IMR-90 (cell line): ENCODE measurements around the gene BGLAP. TPM values are rescaled to one million over a fixed set of nuclear protein-coding genes. Genes with fewer than 3 reads are reported as not detected.

Source experiments
- ATAC-seq: fragments of 200-7000 bp; cut with Tn5 transposase; 2 replicates; pipeline ENCODE4 v1.9.1; 2020; ENCODE audit warnings: low read depth, mild to moderate bottlenecking, moderate library complexity
- BruUV-seq: library from RNA; stranded (reverse); fragments of 400-500 nt; replicated peaks from 2 replicates; lab custom pipeline; 2021; lab: Mats Ljungman, UMichigan
- CTCF ChIA-PET: fragments of 300-600 bp; formaldehyde crosslinking; extraction: SDS; loops from one replicate; lab custom pipeline; 2021; ENCODE audit warnings: antibody characterized with exemption; lab: Yijun Ruan, JAX
- POLR2A ChIA-PET: fragments of 300-600 bp; sonication (Branson Sonifier 250); formaldehyde crosslinking; loops from one replicate; lab custom pipeline; 2022; ENCODE audit warnings: antibody characterized with exemption; ENCODE audit not compliant: unreplicated experiment; lab: Charles Lee
- DNase-seq: peaks from one replicate; pipeline ENCODE4 v3.0.0; 2013
- H2AFZ ChIP-seq: replicated peaks from 2 replicates; pipeline ENCODE3; 2013; ENCODE audit warnings: low read length, mild to moderate bottlenecking; ENCODE audit not compliant: poor library complexity
- H2AK5ac ChIP-seq: 2 replicates; pipeline ENCODE4 v1.6.1; 2013; ENCODE audit warnings: low read depth, low read length, inconsistent platforms
- H2AK9ac ChIP-seq: replicated peaks from 2 replicates; pipeline ENCODE3; 2013; ENCODE audit warnings: mild to moderate bottlenecking, low read depth, low read length, moderate library complexity; ENCODE audit not compliant: poor library complexity
- H2BK120ac ChIP-seq: 2 replicates; pipeline ENCODE4 v1.6.1; 2013; ENCODE audit warnings: low read depth, low read length, inconsistent platforms
- H2BK15ac ChIP-seq: 3 replicates; pipeline ENCODE4 v1.6.1; 2013; ENCODE audit warnings: low read depth, low read length, inconsistent platforms
- H2BK20ac ChIP-seq: 2 replicates; pipeline ENCODE4 v1.6.1; 2013; ENCODE audit warnings: low read depth, mild to moderate bottlenecking, inconsistent platforms, low read length, moderate library complexity
- H2BK5ac ChIP-seq: 2 replicates; pipeline ENCODE4 v1.6.1; 2013; ENCODE audit warnings: mild to moderate bottlenecking, low read depth, low read length, inconsistent platforms; ENCODE audit not compliant: poor library complexity, severe bottlenecking
- H3K14ac ChIP-seq: replicated peaks from 2 replicates; pipeline ENCODE4 v1.6.1; 2013; ENCODE audit warnings: low read depth, low read length, inconsistent platforms
- H3K18ac ChIP-seq: 2 replicates; pipeline ENCODE4 v1.6.1; 2013; ENCODE audit warnings: low read depth, low read length, control low read depth
- H3K23ac ChIP-seq: 2 replicates; pipeline ENCODE4 v1.6.1; 2013; ENCODE audit warnings: low read depth, low read length, inconsistent platforms
- H3K27ac ChIP-seq: 2 replicates; pipeline ENCODE4 v1.5.1; 2013; ENCODE audit warnings: mild to moderate bottlenecking, control low read depth, low read length; ENCODE audit not compliant: insufficient read depth
- H3K27me3 ChIP-seq: 2 replicates; pipeline ENCODE4 v1.6.1; 2013; ENCODE audit warnings: low read length; ENCODE audit not compliant: control insufficient read depth, insufficient read depth
- H3K36me3 ChIP-seq: 2 replicates; pipeline ENCODE4 v1.6.1; 2013; ENCODE audit warnings: low read length, mixed read lengths; ENCODE audit not compliant: control insufficient read depth, insufficient read depth
- H3K4ac ChIP-seq: 2 replicates; pipeline ENCODE4 v1.6.1; 2013; ENCODE audit warnings: low read depth, low read length, inconsistent platforms
- H3K4me1 ChIP-seq: 2 replicates; pipeline ENCODE4 v1.6.1; 2013; ENCODE audit warnings: low read length, mixed read lengths; ENCODE audit not compliant: control insufficient read depth, insufficient read depth
- H3K4me2 ChIP-seq: 2 replicates; pipeline ENCODE4 v1.6.1; 2013; ENCODE audit warnings: low read depth, mild to moderate bottlenecking, control low read depth, low read length, moderate library complexity
- H3K4me3 ChIP-seq: 2 replicates; pipeline ENCODE4 v1.5.1; 2013; ENCODE audit warnings: low read depth, mild to moderate bottlenecking, control low read depth, low read length, moderate library complexity; ENCODE audit not compliant: insufficient read depth
- H3K56ac ChIP-seq: 2 replicates; pipeline ENCODE4 v1.6.1; 2013; ENCODE audit warnings: low read length, inconsistent platforms; ENCODE audit not compliant: insufficient read depth; ENCODE audit errors: extremely low read depth
- H3K79me1 ChIP-seq, 2 experiments: 2 replicates each; pipeline ENCODE4 v1.6.1; 2013; ENCODE audit warnings: low read length in 2 of 2, inconsistent platforms in 1 of 2, low read depth in 1 of 2
- H3K9ac ChIP-seq: 2 replicates; pipeline ENCODE4 v1.6.1; 2013; ENCODE audit warnings: low read depth, low read length, control low read depth
- H3K9me1 ChIP-seq: 2 replicates; pipeline ENCODE4 v1.6.1; 2013; ENCODE audit warnings: low read length, inconsistent platforms; ENCODE audit not compliant: insufficient read depth
- H3K9me3 ChIP-seq: 2 replicates; pipeline ENCODE4 v1.6.1; 2013; ENCODE audit warnings: low read length; ENCODE audit not compliant: control insufficient read depth, insufficient read depth
- H4K20me1 ChIP-seq: 2 replicates; pipeline ENCODE4 v1.6.1; 2013; ENCODE audit warnings: low read length, inconsistent platforms; ENCODE audit not compliant: insufficient read depth
- H4K5ac ChIP-seq: 2 replicates; pipeline ENCODE4 v1.6.1; 2013; ENCODE audit warnings: mild to moderate bottlenecking, low read depth, low read length, control low read depth
- H4K8ac ChIP-seq, 2 experiments: 2 replicates each; pipeline ENCODE4 v1.6.1; 2013; ENCODE audit warnings: low read depth in 2 of 2, low read length in 2 of 2, control low read depth in 1 of 2, inconsistent platforms in 1 of 2
- H4K91ac ChIP-seq: 2 replicates; pipeline ENCODE4 v1.6.1; 2013; ENCODE audit warnings: low read depth, low read length, inconsistent platforms; ENCODE audit not compliant: insufficient read depth
- BHLHE40 ChIP-seq: fragments of 150-350 bp; IDR thresholded peaks from 2 replicates; pipeline ENCODE4 v1.6.1; 2016; ENCODE audit warnings: mild to moderate bottlenecking, low read depth, low read length
- CEBPB ChIP-seq: IDR thresholded peaks from 2 replicates; pipeline ENCODE4 v1.6.1; 2012; ENCODE audit warnings: low read depth, low read length, improper control_type of control experiment
- CHD1 ChIP-seq: IDR thresholded peaks from 2 replicates; pipeline ENCODE4 v1.6.1; 2012; ENCODE audit warnings: low read depth, low read length, improper control_type of control experiment
- ELK1 ChIP-seq: fragments of 150-350 bp; IDR thresholded peaks from 2 replicates; pipeline ENCODE4 v1.6.1; 2016; ENCODE audit warnings: low read depth, mild to moderate bottlenecking, low read length, moderate library complexity, borderline replicate concordance
- MAFK ChIP-seq: IDR thresholded peaks from 2 replicates; pipeline ENCODE4 v1.6.1; 2012; ENCODE audit warnings: low read depth, low read length, improper control_type of control experiment
- MAZ ChIP-seq: IDR thresholded peaks from 2 replicates; pipeline ENCODE4 v1.6.1; 2012; ENCODE audit warnings: low read depth, mild to moderate bottlenecking, low read length, improper control_type of control experiment, moderate library complexity, borderline replicate concordance
- MXI1 ChIP-seq: IDR thresholded peaks from 2 replicates; pipeline ENCODE4 v1.6.1; 2012; ENCODE audit warnings: low read depth, mild to moderate bottlenecking, low read length, moderate library complexity, borderline replicate concordance
- RAD21 ChIP-seq: IDR thresholded peaks from 2 replicates; pipeline ENCODE4 v1.6.1; 2012; ENCODE audit warnings: low read length, improper control_type of control experiment
- RFX5 ChIP-seq: IDR thresholded peaks from 2 replicates; pipeline ENCODE4 v1.8.0; 2012; ENCODE audit warnings: low read depth, mild to moderate bottlenecking, low read length, moderate library complexity
- SMC3 ChIP-seq: fragments of 150-350 bp; IDR thresholded peaks from 2 replicates; pipeline ENCODE4 v1.6.1; 2016; ENCODE audit warnings: low read depth, mild to moderate bottlenecking, antibody characterized with exemption, low read length, moderate library complexity
- USF2 ChIP-seq: fragments of 150-350 bp; IDR thresholded peaks from 2 replicates; pipeline ENCODE4 v1.6.1; 2017; ENCODE audit warnings: mild to moderate bottlenecking, antibody characterized with exemption, low read length, low read depth
- WGBS, 2 experiments: methylation state at CpG; one replicate each; pipeline versions ENCODE4 v1.1.5 to v1.1.7; 2013; ENCODE audit warnings: missing lambda C conversion rate in 2 of 2; ENCODE audit not compliant: insufficient read length in 1 of 2; ENCODE audit errors: extremely low coverage in 2 of 2; 5-methylcytosine and 5-hydroxymethylcytosine counted together
- dilution Hi-C: fragments of 300-500 bp; cut with HindIII; formaldehyde crosslinking; loops from one replicate; pipeline ENCODE4 v1.14.3; 2018; ENCODE audit warnings: low sequenced_read_pairs; ENCODE audit not compliant: unreplicated experiment
- in situ Hi-C: fragments of 300-500 bp; cut with MboI; formaldehyde crosslinking; loops from 3 replicates; pipeline ENCODE4 v1.14.3; 2019; ENCODE audit warnings: low sequenced_read_pairs, inconsistent platforms, mixed read lengths
- intact Hi-C: fragments of 100-400 bp; cut with micrococcal nuclease; formaldehyde crosslinking; loops from 2 replicates; pipeline ENCODE4 v1.10.0; 2022
- polyA plus RNA-seq, 3 experiments: library from polyadenylated mRNA; depleted of rRNA; stranded (reverse); fragments of >200 nt; gene quantifications; 2 replicates each; pipeline ENCODE4 v1.2.3, GENCODE V29; 2012; ENCODE audit warnings: low replicate concordance in 1 of 3
- total RNA-seq: library from RNA; depleted of rRNA; stranded (reverse); fragments of >200 nt; gene quantifications from 2 replicates; pipeline ENCODE4 v1.2.3, GENCODE V29; 2012
- TF ChIP-seq, protein P1 (sequence below): conservative IDR thresholded peaks from 2 replicates; pipeline ENCODE4 v1.5.1; 2012; ENCODE audit warnings: mild to moderate bottlenecking, low read depth, low read length, improper control_type of control experiment

BGLAP gene
- total and polyA plus RNA-seq, 2 of the 4 experiments (the other 2 are of a cell fraction) = 0.67 TPM; not detected in 1

DNA sequence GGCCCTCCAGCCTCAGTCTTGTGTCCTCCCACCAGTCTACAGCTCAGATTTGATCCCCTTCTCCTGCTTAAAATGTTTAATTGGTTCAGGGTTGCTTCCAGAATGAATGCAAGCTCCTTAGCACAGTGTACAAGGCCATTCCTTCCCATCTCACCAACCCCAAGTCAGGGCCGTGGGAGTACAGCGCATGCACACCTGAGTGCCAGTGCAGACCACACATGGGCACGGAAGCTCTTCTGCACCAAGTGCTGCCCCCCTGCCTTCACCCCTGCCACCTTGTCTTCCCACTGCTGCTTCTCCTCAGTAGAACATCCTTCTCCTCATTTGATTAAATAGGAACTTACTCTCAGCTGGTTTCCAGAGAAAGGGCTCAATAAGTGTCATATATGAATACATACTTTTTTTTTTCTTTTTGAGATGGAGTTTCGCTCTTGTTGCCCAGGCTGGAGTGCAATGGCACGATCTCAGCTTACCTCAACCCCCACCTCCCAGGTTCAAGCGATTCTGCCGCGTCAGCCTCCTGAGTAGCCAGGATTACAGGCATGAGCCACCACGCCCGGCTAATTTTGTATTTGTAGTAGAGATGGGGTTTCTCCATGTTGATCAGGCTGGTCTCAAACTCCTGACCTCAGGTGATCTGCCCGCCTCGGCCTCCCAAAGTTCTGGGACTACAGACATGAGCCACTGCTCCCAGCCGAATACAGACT lies 19.8 kb upstream of the BGLAP start:
- Histone ChIP-seq H2BK15ac (no peak overlapping the region), H2BK5ac (no peak overlapping the region), H3K4me3 (no peak overlapping the region), H3K36me3 (peaks cover 17% of the 10 kb centered on the region), H2BK120ac (no peak overlapping the region), H3K4me1 (peaks cover 4% of the 10 kb centered on the region; the same call in 1 of the 2 replicates), H3K27ac (no peak overlapping the region), H3K18ac (no peak overlapping the region), H3K23ac (no peak overlapping the region), H2AFZ (no peak overlapping the region), H4K5ac (no peak overlapping the region), H4K91ac (no peak overlapping the region), H3K79me1 (peaks cover 14 to 38% of the 10 kb centered on the region in 2 experiments), H4K8ac (no peak overlapping the region), H3K9me1 (peaks cover 4% of the 10 kb centered on the region), H3K9me3 (no peaks in the 10 kb centered on the region), H3K56ac (no peak overlapping the region), H3K4ac (no peak overlapping the region), H2AK5ac (no peak overlapping the region), H2BK20ac (no peak overlapping the region), H3K9ac (no peak overlapping the region), H3K27me3 (no peaks in the 10 kb centered on the region), H2AK9ac (no peak overlapping the region), H3K14ac (no peak overlapping the region), H4K20me1 (no peaks in the 10 kb centered on the region), H3K4me2 (no peak overlapping the region)
- POLR2A ChIA-PET = interaction anchor here (0.9 kb wide), 1 partner anchor 9 kb away, joined by 3 read pairs; the partner anchor contains the start of gene PMF1
- no TSS peak for BruUV-seq
- no peak for TF ChIP-seq MAZ
- no peak for TF ChIP-seq RFX5
- no peak for TF ChIP-seq USF2
- no peak for TF ChIP-seq CHD1
- TF ChIP-seq MXI1 = no peak
- TF ChIP-seq CEBPB = no peak
- TF ChIP-seq SMC3 = no peak
- TF ChIP-seq BHLHE40 = no peak
- TF ChIP-seq RAD21 = no peak
- TF ChIP-seq ELK1 = no peak
- TF ChIP-seq, protein P1, sequence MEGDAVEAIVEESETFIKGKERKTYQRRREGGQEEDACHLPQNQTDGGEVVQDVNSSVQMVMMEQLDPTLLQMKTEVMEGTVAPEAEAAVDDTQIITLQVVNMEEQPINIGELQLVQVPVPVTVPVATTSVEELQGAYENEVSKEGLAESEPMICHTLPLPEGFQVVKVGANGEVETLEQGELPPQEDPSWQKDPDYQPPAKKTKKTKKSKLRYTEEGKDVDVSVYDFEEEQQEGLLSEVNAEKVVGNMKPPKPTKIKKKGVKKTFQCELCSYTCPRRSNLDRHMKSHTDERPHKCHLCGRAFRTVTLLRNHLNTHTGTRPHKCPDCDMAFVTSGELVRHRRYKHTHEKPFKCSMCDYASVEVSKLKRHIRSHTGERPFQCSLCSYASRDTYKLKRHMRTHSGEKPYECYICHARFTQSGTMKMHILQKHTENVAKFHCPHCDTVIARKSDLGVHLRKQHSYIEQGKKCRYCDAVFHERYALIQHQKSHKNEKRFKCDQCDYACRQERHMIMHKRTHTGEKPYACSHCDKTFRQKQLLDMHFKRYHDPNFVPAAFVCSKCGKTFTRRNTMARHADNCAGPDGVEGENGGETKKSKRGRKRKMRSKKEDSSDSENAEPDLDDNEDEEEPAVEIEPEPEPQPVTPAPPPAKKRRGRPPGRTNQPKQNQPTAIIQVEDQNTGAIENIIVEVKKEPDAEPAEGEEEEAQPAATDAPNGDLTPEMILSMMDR = no peak
- TF ChIP-seq MAFK = no peak
- no CpG with 5 or more reads among the region's 13 CpGs for WGBS, 2 experiments
- ATAC-seq = no peak
- intact Hi-C loops (no loop called here), in situ Hi-C loops (loop anchor here (5.0 kb wide), 1 partner anchor 130 kb away; no protein-coding TSS in a partner anchor), dilution Hi-C loops (no loop called here)
- DNase-seq = no peak
- CTCF ChIA-PET = no interaction called here
